GM12891 (cell line): ENCODE measurements around the gene OLIG2.

Experiments
- DNase-seq: peaks from one replicate; pipeline ENCODE4 v3.0.0; 2011; ENCODE audit warnings: low spot score; ENCODE audit not compliant: insufficient read length
- FAIRE-seq: peaks from 2 replicates; lab custom pipeline; 2011; peaks lifted over from hg19 to GRCh38; lab: Jason Lieb, UNC
- PAX5 ChIP-seq: IDR thresholded peaks from 2 replicates; pipeline ENCODE4 v1.6.1; 2011; ENCODE audit warnings: low read length, moderate library complexity, mild to moderate bottlenecking; ENCODE audit not compliant: insufficient read depth, severe bottlenecking
- POLR2A ChIP-seq: IDR thresholded peaks from 2 replicates; pipeline ENCODE4 v1.6.1; 2011; ENCODE audit warnings: low read depth, low read length, control low read depth
- POLR2AphosphoS5 ChIP-seq: IDR thresholded peaks from 2 replicates; pipeline ENCODE4 v1.6.1; 2011; ENCODE audit warnings: low read depth, low read length, control low read depth
- POU2F2 ChIP-seq: IDR thresholded peaks from 2 replicates; pipeline ENCODE4 v1.6.1; 2011; ENCODE audit warnings: low read depth, mild to moderate bottlenecking, control low read depth, low read length, moderate library complexity
- SPI1 ChIP-seq: IDR thresholded peaks from 2 replicates; pipeline ENCODE4 v1.6.1; 2011; ENCODE audit warnings: low read depth, low read length, control low read depth
- TAF1 ChIP-seq: IDR thresholded peaks from 2 replicates; pipeline ENCODE4 v1.6.1; 2011; ENCODE audit warnings: low read depth, low read length, control low read depth

The OLIG2 gene

GRCh38 chr21:32994305-32994704 lies 31.4 kb upstream of the OLIG2 start:
- TF ChIP-seq POU2F2 = no peak
- no peak for TF ChIP-seq POLR2AphosphoS5
- no peak for TF ChIP-seq TAF1
- no peak for TF ChIP-seq PAX5
- no peak for TF ChIP-seq SPI1
- no peak for TF ChIP-seq POLR2A
- FAIRE-seq (no peak), DNase-seq (no peak)

- TF ChIP-seq POU2F2 (no peak), PAX5 (no peak), SPI1 (no peak), POLR2AphosphoS5 (no peak), POLR2A (no peak), TAF1 (no peak)
- DNase-seq (no peak), FAIRE-seq (no peak)
Measured at GRCh38 chr21:33007747-33008146, 18.0 kb upstream of the OLIG2 start.

- no peak for DNase-seq
- FAIRE-seq = no peak
- TF ChIP-seq TAF1 (no peak), POLR2AphosphoS5 (no peak), POU2F2 (no peak)
Measured at GRCh38 chr21:33008333-33009051, 17.2 kb upstream of the OLIG2 start.

GRCh38 chr21:33010931-33011330 lies 14.8 kb upstream of the OLIG2 start:
- FAIRE-seq (no peak), DNase-seq (no peak)
- no peak for TF ChIP-seq PAX5
- no peak for TF ChIP-seq SPI1
- no peak for TF ChIP-seq POLR2A
- TF ChIP-seq TAF1 = no peak
- TF ChIP-seq POLR2AphosphoS5 = no peak
- no peak for TF ChIP-seq POU2F2

GRCh38 chr21:33011462-33011861 lies 14.3 kb upstream of the OLIG2 start:
- no peak for TF ChIP-seq SPI1
- TF ChIP-seq POLR2AphosphoS5 = no peak
- DNase-seq (no peak), FAIRE-seq (no peak)

DNA sequence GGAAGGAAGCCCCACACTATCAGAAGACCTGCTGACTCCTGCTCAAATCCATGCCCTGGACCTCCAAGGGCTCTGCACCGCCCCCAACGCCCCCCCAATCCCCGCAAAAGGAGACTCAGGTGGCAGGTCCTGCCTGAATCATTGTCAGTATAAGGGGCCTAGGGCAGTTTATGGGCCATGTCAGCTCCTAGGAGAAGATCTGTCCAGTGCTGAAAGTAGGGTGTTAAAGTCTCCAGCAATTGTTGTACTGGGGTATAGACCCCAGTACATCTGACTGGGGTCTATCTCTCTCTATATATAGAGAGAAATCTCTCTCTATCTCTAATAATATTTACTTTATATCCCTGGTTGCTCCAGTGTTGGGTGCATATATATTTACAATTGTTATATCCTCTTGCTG lies 12.1 kb upstream of the OLIG2 start:
- FAIRE-seq = no peak
- TF ChIP-seq POU2F2 = no peak
- TF ChIP-seq POLR2AphosphoS5 = no peak
- no peak for DNase-seq

GRCh38 chr21:33014331-33014730 lies 11.4 kb upstream of the OLIG2 start:
- DNase-seq (no peak), FAIRE-seq (no peak)
- TF ChIP-seq POU2F2 = no peak
- no peak for TF ChIP-seq POLR2A
- no peak for TF ChIP-seq PAX5
- no peak for TF ChIP-seq POLR2AphosphoS5
- TF ChIP-seq SPI1 = no peak
- no peak for TF ChIP-seq TAF1

GRCh38 chr21:33015096-33015495 lies 10.6 kb upstream of the OLIG2 start:
- no peak for FAIRE-seq
- TF ChIP-seq POLR2A = no peak
- no peak for TF ChIP-seq SPI1
- TF ChIP-seq TAF1 = no peak
- no peak for TF ChIP-seq POU2F2
- TF ChIP-seq POLR2AphosphoS5 = no peak
- no peak for TF ChIP-seq PAX5
- no peak for DNase-seq

DNA sequence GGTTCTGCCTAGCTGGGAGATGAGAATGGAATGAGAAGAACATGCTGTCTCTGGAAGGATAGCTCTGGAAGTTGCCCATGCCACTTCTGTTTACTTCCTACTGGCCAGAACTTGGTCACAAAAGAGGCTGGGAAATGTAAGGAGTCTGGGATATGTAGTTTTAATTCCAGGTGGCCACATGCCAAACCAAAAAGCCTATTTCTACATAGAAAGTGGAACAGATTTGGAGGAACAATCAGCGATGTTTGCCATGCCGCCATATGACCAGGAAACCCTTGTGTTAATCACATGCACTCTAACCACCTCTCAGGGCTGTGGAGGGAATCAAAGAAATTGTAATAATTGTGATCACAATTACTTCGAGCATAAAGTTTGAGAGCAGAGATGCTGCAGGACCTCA lies 10.0 kb upstream of the OLIG2 start:
- TF ChIP-seq SPI1 (no peak), POLR2A (no peak), TAF1 (no peak), PAX5 (no peak), POU2F2 (no peak), POLR2AphosphoS5 (no peak)
- no peak for DNase-seq
- no peak for FAIRE-seq

DNA sequence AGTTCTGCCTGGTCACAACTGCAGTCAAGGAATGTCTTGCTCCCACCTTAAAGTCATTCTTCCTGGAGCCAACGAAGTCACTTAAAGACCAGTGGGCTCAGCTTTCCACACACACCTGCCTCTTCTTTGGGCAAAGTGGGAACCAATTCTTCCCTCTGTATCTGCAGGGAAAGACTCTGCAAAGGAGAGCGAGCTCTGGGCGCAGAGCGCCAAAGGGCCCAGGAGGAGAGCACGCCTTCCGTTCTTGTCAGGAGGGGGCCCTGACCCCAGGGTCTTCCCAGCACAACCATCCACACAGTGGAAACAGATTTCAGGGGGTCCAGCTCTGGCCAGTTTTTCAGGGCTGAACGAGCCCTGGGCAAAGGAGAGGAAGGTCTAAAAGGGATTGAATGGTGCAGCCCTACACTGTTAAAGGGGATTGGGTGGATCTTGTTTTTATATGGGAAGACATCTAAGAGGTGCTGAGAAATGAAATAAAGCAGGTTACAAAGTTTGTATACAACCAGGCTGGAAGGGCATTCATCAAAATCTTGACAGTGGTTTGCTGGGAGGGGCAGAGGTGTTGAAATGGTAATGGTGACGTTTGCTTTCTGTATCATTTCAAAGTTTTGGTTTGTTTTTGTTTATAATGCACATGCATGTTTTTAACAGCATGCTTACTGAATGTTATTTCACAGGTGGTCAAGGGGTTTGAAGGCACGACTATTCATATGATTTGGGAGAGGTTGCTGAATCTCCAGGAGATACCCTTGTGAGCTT lies 6.8 kb upstream of the OLIG2 start:
- DNase-seq = no peak
- no peak for TF ChIP-seq TAF1
- TF ChIP-seq PAX5 = no peak
- TF ChIP-seq POLR2A = no peak
- no peak for TF ChIP-seq SPI1
- no peak for TF ChIP-seq POU2F2
- TF ChIP-seq POLR2AphosphoS5 = no peak
- FAIRE-seq = no peak

GRCh38 chr21:33019516-33019884 lies 6.2 kb upstream of the OLIG2 start:
- TF ChIP-seq POLR2A (no peak), POLR2AphosphoS5 (no peak), POU2F2 (no peak), PAX5 (no peak), SPI1 (no peak), TAF1 (no peak)
- DNase-seq (no peak), FAIRE-seq (no peak)
